Psoas muscle (tissue), 8 donors: Measurements from ENCODE around the gene SKIDA1. TPM values are rescaled to one million over a fixed set of nuclear protein-coding genes. Genes with fewer than 3 reads are reported as not detected.

ENCODE experiments used
- ATAC-seq, 4 donors: fragments of 200-7000 bp; cut with Tn5 transposase; one replicate each; pipeline ENCODE4 v1.9.1; 2020; ENCODE audit warnings: moderate library complexity in 3 of 4, mild to moderate bottlenecking in 2 of 4
- DNase-seq, 2 donors: peaks; one replicate each; pipeline ENCODE4 v3.0.0-alpha.2; 2020
- H3K27ac ChIP-seq: fragments of 200-600 bp; one replicate; pipeline ENCODE4 v1.8.0; 2022
- H3K27me3 ChIP-seq, 3 donors: fragments of 200-600 bp in 1 of 3; one replicate each; pipeline versions ENCODE4 v1.6.1 to v1.8.0; 2013 to 2022; ENCODE audit warnings: low read length in 2 of 3, mild to moderate bottlenecking in 2 of 3, moderate library complexity in 1 of 3; ENCODE audit not compliant: insufficient read depth in 3 of 3
- H3K36me3 ChIP-seq, 2 donors: fragments of 200-600 bp in 1 of 2; one replicate each; pipeline versions ENCODE4 v1.6.1 to v1.8.0; 2013 to 2022; ENCODE audit warnings: low read depth in 1 of 2, mild to moderate bottlenecking in 1 of 2, moderate library complexity in 1 of 2; ENCODE audit not compliant: insufficient read depth in 1 of 2
- H3K4me1 ChIP-seq: fragments of 200-600 bp; one replicate; pipeline ENCODE4 v1.8.0; 2022
- H3K4me3 ChIP-seq: fragments of 200-600 bp; one replicate; pipeline ENCODE4 v1.8.0; 2022; ENCODE audit warnings: mild to moderate bottlenecking
- H3K9me3 ChIP-seq: fragments of 200-600 bp; one replicate; pipeline ENCODE4 v1.8.0; 2022
- CTCF ChIP-seq: fragments of 200-600 bp; IDR thresholded peaks from one replicate; pipeline ENCODE4 v1.8.0; 2022; ENCODE audit warnings: antibody characterized with exemption
- WGBS, 3 donors: extraction: QIAGEN DNeasy Blood & Tissue Kit; methylation state at CpG; one replicate each; pipeline versions ENCODE4 v1.1.6 to v1.1.7; 2013; 5-methylcytosine and 5-hydroxymethylcytosine counted together
- intact Hi-C, 2 donors: fragments of 100-400 bp; cut with DNase I; formaldehyde crosslinking; loops; one replicate each; pipeline versions ENCODE4 v1.11.0 to v1.14.2; 2022
- polyA plus RNA-seq, 3 donors: library from polyadenylated mRNA; stranded (reverse); fragments of 200-250 nt; gene quantifications; one replicate each; pipeline ENCODE4 v1.2.3, GENCODE V29; 2013
- total RNA-seq, 4 donors: library from RNA; stranded (reverse); fragmentation: NEBNext Ultra II Directional in 2 of 4; extraction: Animal tissue kit (Norgen Biotek cat#: 25700) in 2 of 4; gene quantifications; one replicate each; pipeline versions ENCODE4 v1.2.1 to v1.2.4, GENCODE V29; 2021 to 2023
- donor health status: healthy with polysubstance abuse.
- donor health status: DM: no; HTN: no; CAD: no; lungs with moderate emphysema.
- donor health status: Bipolar disorder and iron deficiency.
- donor health status: healthy.
- donor health status: DM: yes; HTN: yes; CAD: no.
- donor health status: DM: no; HTN: no; CAD: no.
- donor health status: DM: no; HTN: no; CAD: no.
- donor health status: DM: yes; HTN: yes; CAD: no.

SKIDA1 gene
- total and polyA plus RNA-seq, 7 donors: 0.04 to 0.79 (median 0.21) TPM

- ATAC-seq (no peak), DNase-seq (no peak)
- Histone ChIP-seq H3K27me3 (peaks cover 0 to 2% (median 0%) of the 10 kb centered on the region in 3 donors), H3K9me3 (no peaks in the 10 kb centered on the region), H3K4me1 (no peaks in the 10 kb centered on the region), H3K27ac (no peak overlapping the region), H3K36me3 (no peaks in the 10 kb centered on the region), H3K4me3 (no peak overlapping the region)
- no peak for TF ChIP-seq CTCF
- intact Hi-C loops: no loop called here
- 89 to 96% (median 92%) methylated on average over 3 of the region's 3 CpGs for WGBS, 3 donors
These were observed 42.7 kb downstream of the SKIDA1 start for GRCh38 chr10:21482821-21483220.

- WGBS, 3 donors: 87 to 97% (median 92%) methylated on average over 2 of the region's 2 CpGs
- ATAC-seq (no peak), DNase-seq (no peak)
- Histone ChIP-seq H3K27ac (no peak overlapping the region), H3K36me3 (no peaks in the 10 kb centered on the region), H3K27me3 (peaks cover 0 to 2% (median 0%) of the 10 kb centered on the region in 3 donors), H3K4me3 (no peak overlapping the region), H3K9me3 (no peaks in the 10 kb centered on the region), H3K4me1 (no peaks in the 10 kb centered on the region)
- no peak for TF ChIP-seq CTCF
- intact Hi-C loops: no loop called here
These were observed 44.1 kb downstream of the SKIDA1 start for GRCh38 chr10:21481407-21481806.

- H3K27ac ChIP-seq: no peak overlapping the region
- 72 to 75% (median 74%) methylated on average over 6 of the region's 6 CpGs for WGBS, 3 donors
- peaks cover 0 to 2% (median 0%) of the 10 kb centered on the region in 3 donors for H3K27me3 ChIP-seq
- TF ChIP-seq CTCF: no peak
- H3K4me3 ChIP-seq: no peak overlapping the region
- no peaks in the 10 kb centered on the region for H3K36me3 ChIP-seq
- H3K4me1 ChIP-seq: no peaks in the 10 kb centered on the region
- H3K9me3 ChIP-seq: no peaks in the 10 kb centered on the region
- ATAC-seq: no peak
- DNase-seq: no peak
- intact Hi-C loops: no loop called here
These were observed 45.7 kb downstream of the SKIDA1 start for GRCh38 chr10:21479570-21480315.

- 71 to 74% (median 72%) methylated on average over 5 of the region's 5 CpGs for WGBS, 3 donors
- no peak for ATAC-seq
These were observed 50.1 kb downstream of the SKIDA1 start for GRCh38 chr10:21475393-21475792.

More at GRCh38 chr10:21475393-21475792, 50.1 kb downstream of the SKIDA1 start:
- TF ChIP-seq CTCF: no peak
- Histone ChIP-seq H3K36me3 (no peaks in the 10 kb centered on the region), H3K27me3 (peaks cover 0 to 4% (median 2%) of the 10 kb centered on the region in 3 donors), H3K4me1 (no peaks in the 10 kb centered on the region), H3K9me3 (no peaks in the 10 kb centered on the region), H3K4me3 (no peak overlapping the region), H3K27ac (no peak overlapping the region)
- intact Hi-C loops: no loop called here
- no peak for DNase-seq
